HG02840 (cell line): ENCODE measurements around the gene HIGD2B.
"Not testable (repeated sequence)": the region's sequence is repeated elsewhere in the genome, so short reads cannot be mapped to it uniquely, and the experiment has no call there.

ENCODE experiments used
- ATAC-seq: cut with Tn5 transposase; IDR thresholded peaks from one replicate; pipeline ENCODE4 v1.9.1; 2021; ENCODE audit warnings: mild to moderate bottlenecking, moderate library complexity, moderate number of reproducible peaks; ENCODE audit not compliant: unreplicated experiment, low FRiP score

The HIGD2B gene

DNA sequence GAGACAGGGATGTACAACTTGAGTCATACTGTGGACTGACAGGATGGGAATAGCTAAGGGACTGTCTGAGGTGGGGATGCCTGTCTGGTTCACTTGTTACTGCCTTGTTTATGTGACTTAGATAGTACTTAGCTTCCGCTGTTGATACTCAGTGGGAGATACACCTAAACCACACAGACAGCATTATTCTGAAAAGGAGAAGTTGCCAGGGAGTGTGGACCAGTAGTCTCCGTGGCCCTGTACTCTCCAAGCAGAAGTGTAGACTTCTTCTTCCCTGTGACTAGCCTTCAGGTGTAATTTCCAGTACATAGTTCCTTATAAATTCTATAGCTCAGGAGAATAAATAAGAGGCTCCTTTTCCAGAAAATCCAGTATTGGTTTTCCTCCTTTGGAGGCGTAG lies 5.1 kb downstream of the HIGD2B start:
- no peak for ATAC-seq

DNA sequence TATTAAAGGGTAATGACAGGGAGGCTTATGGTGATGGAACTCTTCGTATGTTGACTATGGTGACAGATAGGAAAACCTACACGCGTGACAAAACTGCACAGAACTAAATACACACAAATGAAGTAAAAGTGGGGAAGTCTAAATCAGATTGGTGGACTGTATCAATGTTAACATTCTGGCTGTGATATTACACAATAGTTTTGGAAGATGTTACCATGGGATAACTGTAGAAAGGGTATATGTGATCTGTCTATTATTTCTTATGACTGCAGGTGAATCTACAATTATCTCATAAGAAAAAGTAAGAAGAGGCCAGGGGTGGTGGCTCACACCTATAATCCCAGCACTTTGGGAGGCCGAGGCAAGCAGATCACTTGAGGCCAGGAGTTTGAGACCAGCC lies 9.1 kb downstream of the HIGD2B start:
- no peak for ATAC-seq

DNA sequence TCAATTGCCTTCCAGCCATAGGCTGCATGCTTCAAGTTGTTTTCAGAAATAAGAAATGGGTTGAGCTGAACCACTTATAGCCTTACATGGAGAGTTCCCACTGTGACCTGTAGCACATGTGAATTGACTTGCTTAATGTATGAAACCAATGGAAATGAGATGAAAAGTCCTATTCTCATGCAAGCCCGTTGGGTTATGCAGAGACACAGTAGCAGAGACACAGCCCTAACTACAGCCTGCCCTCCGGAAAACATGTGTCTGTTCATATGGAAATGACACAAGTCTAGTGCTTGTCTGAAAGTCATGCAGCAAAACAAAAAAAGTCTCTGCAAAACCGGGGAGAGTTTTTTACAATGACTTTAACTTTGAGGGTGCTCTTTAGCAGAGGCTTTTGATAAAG lies 14.5 kb downstream of the HIGD2B start:
- no peak for ATAC-seq

DNA sequence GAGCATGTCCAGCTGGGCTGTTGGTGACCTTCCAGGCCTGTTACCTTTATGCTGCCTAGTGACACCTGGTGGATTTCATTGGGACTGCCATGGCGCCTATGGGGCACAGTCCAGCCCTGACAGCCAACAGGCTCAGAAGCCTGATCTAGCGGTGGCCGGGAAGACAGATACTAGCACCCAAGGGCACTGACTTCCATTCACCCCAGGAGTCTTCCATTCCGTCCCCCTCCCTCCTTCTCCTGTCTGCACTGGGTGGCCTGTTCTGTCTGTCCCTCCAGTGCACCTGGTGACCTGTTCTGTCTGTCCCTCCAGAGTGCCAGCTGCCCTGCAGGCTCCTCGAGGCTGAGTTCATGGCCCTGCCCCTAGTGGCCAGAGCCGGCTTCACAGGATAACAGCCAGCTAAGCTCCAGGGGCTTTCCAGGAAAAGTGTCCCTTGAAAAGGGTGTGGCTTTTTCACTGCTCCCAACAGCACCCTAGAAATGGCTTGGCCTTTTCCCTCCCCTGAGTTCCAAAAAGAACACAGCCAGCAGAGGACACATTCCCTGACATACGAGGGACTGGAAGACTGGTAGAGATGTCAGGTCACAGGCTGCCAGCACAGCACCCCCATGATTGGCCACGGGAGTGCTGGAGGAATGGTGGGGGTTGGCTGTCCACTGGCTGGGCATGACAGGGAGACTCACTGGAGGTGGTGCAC lies 15.2 kb downstream of the HIGD2B start:
- not testable (repeated sequence) for ATAC-seq

DNA sequence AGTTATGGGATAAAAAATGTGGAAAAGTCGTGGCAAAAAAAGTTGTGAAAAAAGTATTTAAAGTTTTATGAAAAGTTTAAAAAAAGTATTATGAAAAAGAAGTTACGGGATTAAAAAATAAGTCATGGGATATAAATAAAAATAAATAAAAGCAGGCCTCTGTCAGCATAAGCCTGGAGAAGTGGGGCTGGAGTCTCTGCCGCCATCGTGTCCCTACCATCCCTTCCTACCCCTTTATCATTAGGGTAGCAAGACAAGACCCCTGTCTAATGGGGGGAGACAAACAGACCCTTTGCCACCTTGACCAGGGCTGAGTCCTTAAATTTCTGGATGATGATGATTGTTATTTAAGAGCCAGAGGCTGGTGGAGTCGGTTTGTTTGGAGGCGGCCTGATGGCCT lies 16.2 kb downstream of the HIGD2B start:
- ATAC-seq, result not testable (repeated sequence)

DNA sequence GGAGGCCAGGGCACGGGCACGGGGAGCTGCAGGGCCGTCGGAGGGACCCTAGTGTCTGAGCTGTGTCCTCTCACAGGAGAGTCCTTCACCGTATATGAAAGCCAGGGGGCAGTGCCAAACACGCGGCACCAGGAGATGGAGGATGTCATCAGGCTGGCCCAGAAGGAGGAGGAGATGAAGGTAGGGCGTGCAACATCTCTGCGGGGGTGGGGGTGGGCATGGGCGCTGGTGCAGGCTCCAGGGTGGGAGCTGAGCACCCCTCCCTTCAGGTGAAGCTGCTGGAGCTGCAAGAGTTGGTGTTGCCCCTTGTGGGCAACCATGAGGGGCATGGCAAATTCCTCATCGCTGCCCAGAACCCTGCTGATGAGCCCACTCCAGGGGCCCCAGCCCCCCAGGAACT lies 20.3 kb downstream of the HIGD2B start:
- not testable (repeated sequence) for ATAC-seq

DNA sequence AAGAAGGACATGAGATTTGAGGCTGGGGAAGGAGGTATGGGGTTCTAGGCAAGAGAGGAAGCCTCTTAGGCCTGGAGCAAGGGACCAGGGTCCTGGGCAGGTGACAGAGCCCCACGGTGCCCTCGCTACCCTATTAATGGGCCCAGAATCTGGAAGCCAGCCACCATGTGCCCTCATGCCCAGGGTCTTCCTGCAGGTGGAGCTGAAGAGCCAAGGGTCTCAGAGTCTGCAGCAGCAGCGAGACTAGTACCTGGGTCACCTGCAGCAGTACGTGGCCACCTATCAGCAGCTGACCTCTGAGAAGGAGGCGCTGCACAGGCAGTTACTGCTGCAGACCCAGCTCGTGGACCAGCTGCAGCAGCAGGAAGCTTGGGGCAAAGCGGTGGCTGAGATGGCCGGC lies 22.1 kb downstream of the HIGD2B start:
- ATAC-seq, result not testable (repeated sequence)

DNA sequence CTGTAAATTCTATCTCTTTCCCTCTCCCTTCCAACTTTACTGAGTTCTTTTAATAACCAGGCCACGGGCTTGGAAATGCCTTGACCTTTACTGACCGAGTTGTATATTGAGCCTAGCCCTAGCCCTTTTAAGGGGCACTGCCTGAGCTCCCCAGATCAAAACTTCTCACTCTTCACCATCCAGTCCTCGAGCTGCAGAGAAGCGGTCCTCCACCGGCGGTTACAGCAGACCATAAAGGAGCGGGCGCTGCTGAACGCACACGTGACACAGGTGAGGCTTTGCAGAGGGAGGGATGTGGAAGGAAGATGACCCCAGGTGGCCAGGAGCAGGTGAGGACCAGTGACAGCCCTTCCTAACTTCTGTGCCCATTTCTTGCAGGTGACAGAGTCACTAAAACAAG lies 24.9 kb downstream of the HIGD2B start:
- ATAC-seq, result not testable (repeated sequence)

DNA sequence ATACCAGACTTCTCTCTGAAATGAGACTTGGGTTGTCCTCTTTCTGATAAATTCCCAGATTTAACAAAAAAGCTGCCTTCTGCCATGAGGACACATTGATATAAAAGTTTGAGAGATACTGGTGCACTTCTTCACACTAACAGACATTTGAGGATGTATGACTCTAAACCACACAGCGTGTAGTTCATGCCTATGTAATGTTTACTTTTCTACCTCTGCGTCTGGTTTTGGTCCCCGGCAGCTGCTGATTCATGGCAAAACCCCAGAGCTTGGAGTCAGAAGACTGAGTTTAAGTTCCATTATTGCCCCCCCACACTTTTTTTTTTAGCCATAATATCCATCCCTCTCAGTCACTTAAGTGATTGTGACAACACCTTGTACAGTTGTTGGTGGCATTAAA lies 30.0 kb downstream of the HIGD2B start:
- ATAC-seq, result not testable (repeated sequence)

DNA sequence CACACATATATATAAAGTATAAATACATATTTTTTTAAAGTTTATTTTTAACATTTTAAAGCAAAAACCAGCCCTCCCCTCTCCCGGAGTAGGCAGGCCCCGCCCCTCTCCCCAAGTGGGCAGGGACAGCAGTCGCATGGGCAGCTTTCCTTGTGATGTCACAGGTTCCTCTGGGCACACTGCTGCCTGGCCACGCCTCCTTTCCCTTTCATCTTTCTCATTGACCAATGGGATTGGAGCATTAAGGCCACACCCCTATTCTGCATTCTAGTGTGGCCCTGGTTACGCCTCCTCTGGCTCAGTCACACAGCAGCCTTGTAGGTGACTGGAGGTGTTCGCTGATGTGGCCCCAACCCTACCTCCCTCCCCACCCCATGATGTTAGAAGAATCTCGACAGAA lies 31.6 kb downstream of the HIGD2B start, which contains the start of gene GOLGA6B:
Gene GOLGA6B, plus strand, starts transcription at position 301 of the 400 bp plus-strand sequence. Its CDS starts 41 bp downstream, at position 342.
- not testable (repeated sequence) for ATAC-seq

DNA sequence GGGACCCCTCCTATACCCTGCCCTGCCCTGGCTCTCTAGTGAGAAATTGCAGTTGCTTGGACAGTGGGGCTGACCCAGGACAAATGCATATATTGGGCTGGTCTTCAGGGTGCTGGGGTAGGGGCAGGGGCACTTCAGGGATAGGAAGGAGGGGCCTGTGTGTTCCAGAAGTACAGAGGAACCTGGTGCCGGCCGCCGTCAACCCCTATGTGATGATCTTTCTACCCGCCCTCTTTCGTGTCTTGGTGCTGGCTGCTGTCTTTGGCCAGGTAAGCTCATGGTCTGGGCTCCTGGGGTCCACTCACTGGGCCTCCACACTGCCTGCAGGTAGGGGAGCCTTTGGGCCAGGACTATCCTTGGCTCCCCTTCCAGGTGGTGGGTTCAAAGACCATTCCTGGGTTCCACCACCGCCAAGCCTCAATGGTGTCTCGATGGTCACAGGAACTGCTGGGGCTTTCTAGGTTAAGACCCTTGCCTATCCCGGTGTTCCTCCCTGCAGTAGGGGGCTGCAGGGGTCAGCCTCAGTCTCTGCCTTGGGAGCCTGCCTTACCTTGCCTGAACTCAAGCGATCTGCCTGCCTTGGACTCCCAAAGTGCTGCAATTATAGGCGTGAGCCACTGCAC lies 37.2 kb downstream of the HIGD2B start:
- ATAC-seq, result not testable (repeated sequence)

DNA sequence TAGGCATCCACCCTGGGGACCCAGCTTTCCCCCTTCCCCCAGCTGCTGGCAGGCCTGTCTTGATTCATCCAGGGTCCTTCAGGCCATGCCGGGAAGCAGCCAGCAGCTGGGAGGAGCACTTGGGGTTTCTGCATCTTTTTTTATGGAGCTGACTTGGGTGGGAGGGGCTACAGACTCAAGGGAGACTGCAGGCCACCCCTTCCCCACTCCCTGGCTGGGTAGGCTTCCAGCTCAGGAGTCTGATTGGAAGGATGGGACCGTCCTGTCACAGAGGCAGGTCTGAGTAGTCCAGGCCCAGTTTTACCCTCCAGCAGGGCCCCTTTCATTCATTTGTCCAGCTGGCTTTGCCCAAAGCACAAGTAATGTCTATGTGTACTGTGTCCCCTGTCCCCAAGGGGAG lies 43.7 kb downstream of the HIGD2B start:
- not testable (repeated sequence) for ATAC-seq

DNA sequence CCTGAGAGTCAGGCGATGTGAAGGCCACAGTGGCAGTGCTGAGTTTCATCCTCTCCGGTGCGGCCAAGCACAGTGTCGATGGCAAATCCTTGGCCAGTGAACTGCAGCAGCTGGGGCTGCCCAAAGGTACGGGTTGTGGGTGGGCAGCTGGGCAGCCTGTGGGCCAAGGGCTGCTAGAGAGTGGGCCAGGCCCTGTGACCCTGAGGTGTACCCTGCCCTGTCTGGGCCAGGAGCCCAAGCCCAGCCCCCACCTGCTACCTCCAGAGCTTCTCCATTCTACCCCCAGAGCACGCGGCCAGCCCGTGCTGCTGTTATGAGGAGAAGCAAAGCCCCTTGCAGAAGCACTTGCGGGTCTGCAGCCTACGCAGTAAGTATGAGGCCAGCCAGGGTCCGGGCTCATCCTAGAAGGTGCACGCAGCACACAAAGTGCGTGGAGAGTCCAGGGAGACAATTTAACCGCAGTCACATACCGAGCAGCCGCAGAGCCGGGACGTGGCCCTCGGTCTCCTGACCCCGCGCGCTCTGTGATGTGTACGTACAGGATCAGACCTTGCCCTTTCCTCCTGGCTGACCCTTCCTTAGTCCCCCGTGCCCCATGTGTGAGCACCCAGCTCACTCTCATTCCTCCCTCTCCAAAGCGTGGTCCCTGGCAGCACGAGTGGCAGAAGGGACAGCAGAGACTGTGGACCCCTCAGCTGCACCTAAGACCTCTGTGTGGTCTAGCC lies 46.1 kb downstream of the HIGD2B start:
- not testable (repeated sequence) for ATAC-seq

DNA sequence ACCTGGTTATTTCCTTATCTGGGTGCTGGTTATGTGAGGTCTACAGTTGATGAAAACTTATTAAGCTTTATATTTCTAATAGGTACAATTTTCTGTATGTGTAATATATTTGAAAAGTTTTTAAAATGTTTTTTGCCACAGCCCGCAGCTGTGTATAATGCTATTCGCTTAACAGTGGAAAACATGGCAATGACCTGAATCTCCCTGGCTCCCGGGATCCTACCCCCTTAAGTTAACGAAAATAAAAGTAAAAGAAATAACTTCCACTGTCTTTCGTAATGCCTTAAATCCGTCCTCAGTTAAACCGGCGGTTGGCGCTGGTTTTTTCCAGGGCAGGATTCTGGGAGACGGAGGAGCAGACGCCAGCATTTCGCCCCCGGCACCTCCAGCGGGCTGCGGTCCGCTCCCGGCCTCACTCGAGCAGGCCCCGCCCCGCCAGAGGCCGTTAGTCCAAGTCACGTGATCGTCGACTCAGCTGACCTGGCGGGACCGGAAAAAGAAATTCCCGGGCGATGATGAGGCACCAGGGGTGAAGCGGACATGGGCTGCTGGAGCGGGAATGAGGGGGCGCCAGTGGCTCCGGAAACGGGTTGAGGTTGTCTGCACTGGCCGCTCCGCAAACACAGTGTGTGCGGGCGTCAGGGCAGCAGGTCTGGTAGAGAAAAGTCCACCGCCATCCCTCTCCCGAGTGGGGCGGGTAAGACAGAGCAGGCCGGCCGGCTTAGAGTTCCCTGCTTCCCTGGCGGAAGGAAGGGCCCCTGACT lies 49.3 kb downstream of the HIGD2B start:
- ATAC-seq, result not testable (repeated sequence)

DNA sequence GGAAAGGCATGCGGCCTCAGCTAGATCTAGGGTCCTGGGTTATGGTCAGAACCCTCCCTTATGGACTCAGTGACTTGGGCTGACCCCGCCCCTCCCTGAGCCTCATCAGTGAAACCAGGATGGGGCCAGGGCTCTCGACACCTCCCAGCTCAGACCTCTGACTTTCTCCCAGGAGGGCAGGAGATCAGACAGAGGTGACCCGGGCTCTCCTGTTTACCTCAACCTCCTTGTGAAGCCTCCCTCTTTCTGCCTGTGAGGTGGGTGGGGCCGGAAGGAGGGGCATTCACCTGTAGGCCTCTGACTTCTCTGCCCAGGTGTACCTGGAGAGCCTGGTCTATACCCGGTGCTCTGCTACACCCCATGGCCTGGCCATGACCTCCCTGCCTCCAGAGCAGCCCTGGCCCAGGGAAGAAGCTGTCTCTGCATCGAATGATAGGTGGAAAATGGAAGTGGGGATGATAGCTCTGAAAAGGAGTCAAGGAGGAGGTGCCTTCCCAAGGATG lies 56.9 kb downstream of the HIGD2B start:
- ATAC-seq, result not testable (repeated sequence)

DNA sequence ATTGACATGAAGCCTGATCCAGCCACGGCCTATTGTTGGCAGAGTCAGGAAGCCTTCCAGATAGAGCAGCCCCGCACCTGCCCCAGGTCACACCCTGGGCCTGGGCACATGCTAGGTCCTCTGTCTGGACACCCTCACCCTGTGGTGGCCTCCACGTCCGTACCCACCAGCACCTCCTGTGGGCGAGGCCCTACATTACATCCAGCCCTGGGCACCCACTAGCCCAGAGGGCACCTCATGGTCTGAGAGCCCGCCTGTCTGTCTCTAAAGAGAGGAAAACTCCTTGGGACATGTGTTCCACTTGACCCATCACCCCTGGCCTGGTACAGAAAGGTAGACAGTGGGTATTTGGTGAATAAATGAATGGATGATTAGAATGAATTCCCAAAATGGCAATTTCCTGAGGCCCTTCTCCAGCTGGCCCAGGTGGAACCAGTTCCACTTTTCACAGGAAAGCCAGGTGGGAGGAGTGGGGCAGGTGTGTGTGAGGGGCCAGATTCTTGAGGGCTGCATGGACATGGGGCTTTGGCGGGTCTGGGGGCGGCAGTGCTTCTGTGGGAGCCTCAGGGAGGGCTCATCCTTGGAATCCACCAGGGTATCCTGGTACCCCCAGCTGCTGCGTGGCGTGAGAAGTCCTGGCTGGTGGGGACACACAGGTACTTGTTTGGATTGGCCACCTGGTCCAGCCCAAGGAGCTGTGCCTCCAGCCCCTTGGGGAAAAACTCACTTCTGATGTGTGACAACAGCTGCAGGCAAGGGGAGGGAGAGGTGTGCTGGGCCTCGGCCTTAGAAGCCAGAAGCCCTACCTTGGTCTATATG lies 57.5 kb downstream of the HIGD2B start:
- ATAC-seq, result not testable (repeated sequence)

DNA sequence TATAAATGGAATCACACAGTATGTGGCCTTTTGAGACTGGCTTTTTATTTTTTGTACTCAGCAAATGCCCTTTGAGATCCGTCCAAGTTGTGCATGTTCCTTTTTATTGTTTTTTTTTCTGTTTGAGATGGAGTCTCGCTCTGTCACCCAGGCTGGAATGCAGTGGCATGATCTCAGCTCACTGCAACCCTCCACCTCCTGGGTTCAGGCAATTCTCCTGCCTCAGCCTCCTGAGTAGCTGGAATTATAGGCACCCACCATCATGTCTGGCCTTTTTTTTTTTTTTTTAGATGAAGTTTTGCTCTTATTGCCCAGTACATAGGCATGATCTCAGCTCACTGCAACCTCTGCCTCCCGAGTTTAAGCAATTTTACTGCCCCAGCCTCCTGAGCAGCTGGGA lies 59.8 kb downstream of the HIGD2B start:
- ATAC-seq, result not testable (repeated sequence)
